Measurements from ENCODE around the gene GFRA1. TPM values are rescaled to one million over a fixed set of nuclear protein-coding genes. Genes with fewer than 3 reads are reported as not detected.

The GFRA1 gene
- total and polyA plus RNA-seq, 2 experiments from 2014 or later, result 0.48 to 2.9 TPM

GRCh38 chr10:116203661-116204060 lies 69.3 kb downstream of the GFRA1 start:
- Histone ChIP-seq H3K27me3 (no peaks in the 10 kb centered on the region), H3K27ac (no peak overlapping the region), H3K9me2 (replicated peaks; ENCODE audit: insufficient read depth) (no peaks in the 10 kb centered on the region), H4K20me1 (ENCODE audit: insufficient read depth, poor library complexity, severe bottlenecking) (no peaks in the 10 kb centered on the region), H3K4me1 (ENCODE audit: insufficient read depth) (no peaks in the 10 kb centered on the region), H3K4me3 (no peak overlapping the region), H3K9me3 (ENCODE audit: low read depth) (no peaks in the 10 kb centered on the region), H3K79me2 (no peaks in the 10 kb centered on the region), H3K36me3 (replicated peaks; ENCODE audit: insufficient read depth, low read depth) (no peaks in the 10 kb centered on the region), H2AFZ (no peak overlapping the region), H3K4me2 (no peak overlapping the region)
- 82% methylated on average over 4 of the region's 4 CpGs for WGBS (ENCODE audit: low lambda C conversion rate, missing lambda C conversion rate)
- no peak for TF ChIP-seq EZH2 (IDR thresholded peaks at IDR 0.05; ENCODE audit: borderline replicate concordance)
- TF ChIP-seq EZH2phosphoT487 (IDR thresholded peaks at IDR 0.05; ENCODE audit: low read depth, severe bottlenecking, unreplicated experiment), result no peak
- TF ChIP-seq, protein P1, sequence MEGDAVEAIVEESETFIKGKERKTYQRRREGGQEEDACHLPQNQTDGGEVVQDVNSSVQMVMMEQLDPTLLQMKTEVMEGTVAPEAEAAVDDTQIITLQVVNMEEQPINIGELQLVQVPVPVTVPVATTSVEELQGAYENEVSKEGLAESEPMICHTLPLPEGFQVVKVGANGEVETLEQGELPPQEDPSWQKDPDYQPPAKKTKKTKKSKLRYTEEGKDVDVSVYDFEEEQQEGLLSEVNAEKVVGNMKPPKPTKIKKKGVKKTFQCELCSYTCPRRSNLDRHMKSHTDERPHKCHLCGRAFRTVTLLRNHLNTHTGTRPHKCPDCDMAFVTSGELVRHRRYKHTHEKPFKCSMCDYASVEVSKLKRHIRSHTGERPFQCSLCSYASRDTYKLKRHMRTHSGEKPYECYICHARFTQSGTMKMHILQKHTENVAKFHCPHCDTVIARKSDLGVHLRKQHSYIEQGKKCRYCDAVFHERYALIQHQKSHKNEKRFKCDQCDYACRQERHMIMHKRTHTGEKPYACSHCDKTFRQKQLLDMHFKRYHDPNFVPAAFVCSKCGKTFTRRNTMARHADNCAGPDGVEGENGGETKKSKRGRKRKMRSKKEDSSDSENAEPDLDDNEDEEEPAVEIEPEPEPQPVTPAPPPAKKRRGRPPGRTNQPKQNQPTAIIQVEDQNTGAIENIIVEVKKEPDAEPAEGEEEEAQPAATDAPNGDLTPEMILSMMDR (IDR thresholded peaks at IDR 0.05; ENCODE audit: poor library complexity), result no peak
- no peak for DNase-seq (ENCODE audit: low spot score)

- H3K4me3 ChIP-seq, result no peak overlapping the region
- no peaks in the 10 kb centered on the region for H3K79me2 ChIP-seq
- H3K4me2 ChIP-seq, result no peak overlapping the region
- H3K27ac ChIP-seq, result no peak overlapping the region
- H3K4me1 ChIP-seq (ENCODE audit: insufficient read depth), result no peaks in the 10 kb centered on the region
- no peaks in the 10 kb centered on the region for H3K36me3 ChIP-seq (replicated peaks; ENCODE audit: insufficient read depth, low read depth)
- no peaks in the 10 kb centered on the region for H3K27me3 ChIP-seq
- TF ChIP-seq, protein P1 (IDR thresholded peaks at IDR 0.05; ENCODE audit: poor library complexity), result no peak
- no peak for TF ChIP-seq EZH2phosphoT487 (IDR thresholded peaks at IDR 0.05; ENCODE audit: low read depth, severe bottlenecking, unreplicated experiment)
- no peak for TF ChIP-seq EZH2 (IDR thresholded peaks at IDR 0.05; ENCODE audit: borderline replicate concordance)
- no peak overlapping the region for H2AFZ ChIP-seq
- no peaks in the 10 kb centered on the region for H3K9me3 ChIP-seq (ENCODE audit: low read depth)
- no peaks in the 10 kb centered on the region for H3K9me2 ChIP-seq (replicated peaks; ENCODE audit: insufficient read depth)
- no peak for DNase-seq (ENCODE audit: low spot score)
- H4K20me1 ChIP-seq (ENCODE audit: insufficient read depth, poor library complexity, severe bottlenecking), result no peaks in the 10 kb centered on the region
- 92% methylated on average over 7 of the region's 7 CpGs for WGBS (ENCODE audit: low lambda C conversion rate, missing lambda C conversion rate)
Observed at GRCh38 chr10:116201670-116202430, 71.2 kb downstream of the GFRA1 start.

GRCh38 chr10:116201011-116201410 lies 72.0 kb downstream of the GFRA1 start:
- no peak for DNase-seq (ENCODE audit: low spot score)
- H2AFZ ChIP-seq, result no peak overlapping the region
- no peaks in the 10 kb centered on the region for H3K27me3 ChIP-seq
- H3K9me3 ChIP-seq (ENCODE audit: low read depth), result no peaks in the 10 kb centered on the region
- TF ChIP-seq, protein P1 (IDR thresholded peaks at IDR 0.05; ENCODE audit: poor library complexity), result no peak
- no peak for TF ChIP-seq EZH2 (IDR thresholded peaks at IDR 0.05; ENCODE audit: borderline replicate concordance)
- TF ChIP-seq EZH2phosphoT487 (IDR thresholded peaks at IDR 0.05; ENCODE audit: low read depth, severe bottlenecking, unreplicated experiment), result no peak
- H3K79me2 ChIP-seq, result no peaks in the 10 kb centered on the region
- no peak overlapping the region for H3K27ac ChIP-seq
- no peak overlapping the region for H3K4me2 ChIP-seq
- H3K4me1 ChIP-seq (ENCODE audit: insufficient read depth), result no peaks in the 10 kb centered on the region
- no peaks in the 10 kb centered on the region for H4K20me1 ChIP-seq (ENCODE audit: insufficient read depth, poor library complexity, severe bottlenecking)
- H3K4me3 ChIP-seq, result no peak overlapping the region
- H3K36me3 ChIP-seq (replicated peaks; ENCODE audit: insufficient read depth, low read depth), result no peaks in the 10 kb centered on the region
- H3K9me2 ChIP-seq (replicated peaks; ENCODE audit: insufficient read depth), result no peaks in the 10 kb centered on the region

Measured in hepatocyte (in vitro differentiated cells).